ENCODE measurements around the gene TTLL1.

Gene TTLL1

DNA sequence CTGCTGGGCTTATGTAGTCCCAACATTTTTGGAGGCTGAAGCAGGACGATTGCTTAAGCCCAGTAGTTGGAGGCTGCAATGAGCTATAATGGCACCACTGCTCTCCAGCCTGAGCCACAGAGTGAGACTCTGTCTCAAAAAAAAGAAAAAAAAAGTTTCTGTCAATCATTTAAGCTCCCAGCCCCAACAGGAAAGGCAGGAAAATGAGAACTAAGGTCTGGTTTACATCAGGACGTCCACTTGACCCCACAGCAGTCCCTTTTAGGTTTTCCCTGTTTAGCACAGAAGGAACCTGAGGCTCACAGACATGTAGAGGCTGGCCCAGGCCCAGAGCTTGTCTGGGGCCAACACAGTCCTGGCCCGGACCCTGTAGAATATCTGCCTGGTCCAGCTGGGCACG lies 9.2 kb upstream of the TTLL1 start:
- TF ChIP-seq TAF1 (IDR thresholded peaks at IDR 0.05; ENCODE audit: borderline replicate concordance, insufficient read depth, low read length) (no peak), POLR2AphosphoS5 (IDR thresholded peaks at IDR 0.05; ENCODE audit: low read depth, low read length) (no peak), SIN3A (IDR thresholded peaks at IDR 0.05; ENCODE audit: borderline replicate concordance, insufficient read depth, low read length) (no peak), FOXP2 (optimal IDR thresholded peaks at IDR 0.05; ENCODE audit: borderline replicate concordance, extremely low read depth, extremely low read length, insufficient read depth) (no peak)
- TF ChIP-seq, protein P1, sequence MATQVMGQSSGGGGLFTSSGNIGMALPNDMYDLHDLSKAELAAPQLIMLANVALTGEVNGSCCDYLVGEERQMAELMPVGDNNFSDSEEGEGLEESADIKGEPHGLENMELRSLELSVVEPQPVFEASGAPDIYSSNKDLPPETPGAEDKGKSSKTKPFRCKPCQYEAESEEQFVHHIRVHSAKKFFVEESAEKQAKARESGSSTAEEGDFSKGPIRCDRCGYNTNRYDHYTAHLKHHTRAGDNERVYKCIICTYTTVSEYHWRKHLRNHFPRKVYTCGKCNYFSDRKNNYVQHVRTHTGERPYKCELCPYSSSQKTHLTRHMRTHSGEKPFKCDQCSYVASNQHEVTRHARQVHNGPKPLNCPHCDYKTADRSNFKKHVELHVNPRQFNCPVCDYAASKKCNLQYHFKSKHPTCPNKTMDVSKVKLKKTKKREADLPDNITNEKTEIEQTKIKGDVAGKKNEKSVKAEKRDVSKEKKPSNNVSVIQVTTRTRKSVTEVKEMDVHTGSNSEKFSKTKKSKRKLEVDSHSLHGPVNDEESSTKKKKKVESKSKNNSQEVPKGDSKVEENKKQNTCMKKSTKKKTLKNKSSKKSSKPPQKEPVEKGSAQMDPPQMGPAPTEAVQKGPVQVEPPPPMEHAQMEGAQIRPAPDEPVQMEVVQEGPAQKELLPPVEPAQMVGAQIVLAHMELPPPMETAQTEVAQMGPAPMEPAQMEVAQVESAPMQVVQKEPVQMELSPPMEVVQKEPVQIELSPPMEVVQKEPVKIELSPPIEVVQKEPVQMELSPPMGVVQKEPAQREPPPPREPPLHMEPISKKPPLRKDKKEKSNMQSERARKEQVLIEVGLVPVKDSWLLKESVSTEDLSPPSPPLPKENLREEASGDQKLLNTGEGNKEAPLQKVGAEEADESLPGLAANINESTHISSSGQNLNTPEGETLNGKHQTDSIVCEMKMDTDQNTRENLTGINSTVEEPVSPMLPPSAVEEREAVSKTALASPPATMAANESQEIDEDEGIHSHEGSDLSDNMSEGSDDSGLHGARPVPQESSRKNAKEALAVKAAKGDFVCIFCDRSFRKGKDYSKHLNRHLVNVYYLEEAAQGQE (IDR thresholded peaks at IDR 0.05; ENCODE audit: insufficient read depth in 1 of 2, low read depth in 2 of 2, low read length in 2 of 2) = no peak

- TF ChIP-seq POLR2AphosphoS5 (IDR thresholded peaks at IDR 0.05; ENCODE audit: low read depth, low read length) (no peak), FOXP2 (optimal IDR thresholded peaks at IDR 0.05; ENCODE audit: borderline replicate concordance, extremely low read depth, extremely low read length, insufficient read depth) (no peak), TAF1 (IDR thresholded peaks at IDR 0.05; ENCODE audit: borderline replicate concordance, insufficient read depth, low read length) (no peak), SIN3A (IDR thresholded peaks at IDR 0.05; ENCODE audit: borderline replicate concordance, insufficient read depth, low read length) (no peak)
- TF ChIP-seq, protein P1 (IDR thresholded peaks at IDR 0.05; ENCODE audit: insufficient read depth in 1 of 2, low read depth in 2 of 2, low read length in 2 of 2) = no peak
Measured at GRCh38 chr22:43096420-43096819, 7.2 kb upstream of the TTLL1 start.

DNA sequence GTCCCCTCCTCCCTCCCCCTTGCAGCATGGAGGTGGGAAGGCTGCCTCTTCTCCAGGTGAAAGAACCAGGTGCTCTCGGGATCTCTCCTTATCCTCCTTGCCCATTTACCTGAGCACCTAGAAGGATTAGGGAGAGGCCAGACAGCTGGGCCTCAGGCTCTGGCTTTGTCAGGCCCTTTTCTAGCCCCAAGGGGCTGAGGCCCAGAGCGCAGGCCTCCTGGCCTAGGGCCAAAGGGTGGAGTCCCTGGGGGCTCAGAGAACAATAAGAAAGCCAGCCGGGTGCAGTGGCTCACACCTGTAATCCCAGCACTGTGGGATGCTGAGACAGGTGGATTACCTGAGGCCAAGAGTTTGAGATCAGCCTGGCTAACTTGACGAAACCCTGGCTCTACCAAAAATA lies 5.4 kb upstream of the TTLL1 start:
- TF ChIP-seq, protein P1 (IDR thresholded peaks at IDR 0.05; ENCODE audit: insufficient read depth in 1 of 2, low read depth in 2 of 2, low read length in 2 of 2) = no peak
- no peak for TF ChIP-seq FOXP2 (optimal IDR thresholded peaks at IDR 0.05; ENCODE audit: borderline replicate concordance, extremely low read depth, extremely low read length, insufficient read depth)
- TF ChIP-seq TAF1 (IDR thresholded peaks at IDR 0.05; ENCODE audit: borderline replicate concordance, insufficient read depth, low read length) = no peak
- no peak for TF ChIP-seq POLR2AphosphoS5 (IDR thresholded peaks at IDR 0.05; ENCODE audit: low read depth, low read length)
- no peak for TF ChIP-seq SIN3A (IDR thresholded peaks at IDR 0.05; ENCODE audit: borderline replicate concordance, insufficient read depth, low read length)

DNA sequence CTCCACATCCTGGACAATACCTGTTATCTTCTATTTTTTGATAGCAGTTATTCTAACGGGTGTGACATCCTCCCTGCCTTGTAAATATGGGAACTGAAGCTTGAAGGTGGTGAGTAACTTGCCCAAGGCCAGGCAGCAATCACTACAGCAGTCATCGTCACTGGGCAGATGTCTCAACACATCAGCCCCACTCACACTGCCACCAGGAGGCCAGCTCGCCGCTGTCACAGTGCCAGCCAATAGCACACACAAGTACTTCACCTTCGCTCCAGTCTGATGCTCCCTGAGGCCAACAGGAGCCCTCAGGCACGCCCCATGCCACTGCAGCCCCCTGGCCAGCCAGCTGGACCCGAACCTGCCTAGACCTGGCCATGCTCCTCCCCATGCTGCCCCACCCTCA lies 4.9 kb upstream of the TTLL1 start:
- no peak for TF ChIP-seq SIN3A (IDR thresholded peaks at IDR 0.05; ENCODE audit: borderline replicate concordance, insufficient read depth, low read length)
- TF ChIP-seq TAF1 (IDR thresholded peaks at IDR 0.05; ENCODE audit: borderline replicate concordance, insufficient read depth, low read length) = no peak
- TF ChIP-seq, protein P1 (IDR thresholded peaks at IDR 0.05; ENCODE audit: insufficient read depth in 1 of 2, low read depth in 2 of 2, low read length in 2 of 2) = no peak
- TF ChIP-seq FOXP2 (optimal IDR thresholded peaks at IDR 0.05; ENCODE audit: borderline replicate concordance, extremely low read depth, extremely low read length, insufficient read depth) = no peak
- no peak for TF ChIP-seq POLR2AphosphoS5 (IDR thresholded peaks at IDR 0.05; ENCODE audit: low read depth, low read length)

GRCh38 chr22:43092085-43092484 lies 2.9 kb upstream of the TTLL1 start:
- TF ChIP-seq POLR2AphosphoS5 (IDR thresholded peaks at IDR 0.05; ENCODE audit: low read depth, low read length) (no peak), SIN3A (IDR thresholded peaks at IDR 0.05; ENCODE audit: borderline replicate concordance, insufficient read depth, low read length) (no peak), FOXP2 (optimal IDR thresholded peaks at IDR 0.05; ENCODE audit: borderline replicate concordance, extremely low read depth, extremely low read length, insufficient read depth) (no peak), TAF1 (IDR thresholded peaks at IDR 0.05; ENCODE audit: borderline replicate concordance, insufficient read depth, low read length) (no peak)
- TF ChIP-seq, protein P1 (IDR thresholded peaks at IDR 0.05; ENCODE audit: insufficient read depth in 1 of 2, low read depth in 2 of 2, low read length in 2 of 2) = no peak

Measured in PFSK-1 (cell line).